ENCODE measurements around the gene IBTK.

DNA sequence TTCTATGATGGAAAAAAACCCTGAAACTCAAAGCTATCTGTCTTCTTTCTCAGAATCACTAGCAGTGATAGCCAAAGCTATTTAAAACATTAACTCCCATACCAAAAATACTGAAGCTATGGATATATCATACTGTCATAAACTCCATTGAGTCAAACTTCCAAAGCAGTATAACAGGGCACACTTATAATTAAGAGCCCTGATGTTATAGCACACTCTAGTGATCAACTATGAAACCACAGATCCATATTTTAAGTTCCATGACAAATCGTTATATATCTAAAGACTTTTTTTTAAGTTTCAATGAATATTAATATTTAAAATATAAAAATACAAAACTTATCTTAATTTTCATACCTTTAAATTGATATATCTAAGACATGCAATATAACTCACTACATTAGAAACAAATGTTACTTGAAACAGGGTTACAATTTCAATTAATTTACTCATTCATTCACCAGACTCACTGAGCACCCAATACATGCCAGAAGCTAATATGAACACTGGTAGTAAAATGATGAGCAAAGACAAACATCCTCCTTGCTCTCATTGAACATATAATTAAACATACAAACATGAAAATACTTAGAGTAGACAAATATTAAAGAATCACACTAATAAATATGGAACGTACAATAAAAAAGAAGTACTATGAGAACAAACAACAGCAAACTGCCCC lies 69.3 kb downstream of the IBTK start:
- TF ChIP-seq POLR2AphosphoS5 (IDR thresholded peaks at IDR 0.05; ENCODE audit: low read depth, low read length) = no peak
- no peak for TF ChIP-seq PAX5 (IDR thresholded peaks at IDR 0.05; ENCODE audit: insufficient read depth, low read length, severe bottlenecking)
- no peak for TF ChIP-seq TAF1 (IDR thresholded peaks at IDR 0.05; ENCODE audit: low read depth, low read length)
- TF ChIP-seq POLR2A (IDR thresholded peaks at IDR 0.05; ENCODE audit: low read depth, low read length) = no peak
- no peak for TF ChIP-seq SPI1 (IDR thresholded peaks at IDR 0.05; ENCODE audit: low read depth, low read length)

All from GM12891 (cell line).